HG03460 (cell line): ENCODE measurements around the gene CABP4.
"Not testable (repeated sequence)": the region's sequence is repeated elsewhere in the genome, so short reads cannot be mapped to it uniquely, and the experiment has no call there.

Source experiments
- ATAC-seq: cut with Tn5 transposase; IDR thresholded peaks from one replicate; pipeline ENCODE4 v1.9.1; 2021; ENCODE audit not compliant: unreplicated experiment

The CABP4 gene

GRCh38 chr11:67452141-67452952, 2.8 kb upstream of the CABP4 start, which contains the start of gene GPR152:
Gene GPR152 (minus strand): TSS chr11:67452729. CDS start chr11:67452724, 5 bp downstream.
- ATAC-seq, result no peak

- ATAC-seq, result no peak
Measured at GRCh38 chr11:67453816-67454732, 1.1 kb upstream of the CABP4 start.

- no peak for ATAC-seq
Measured at GRCh38 chr11:67456068-67456705, 1.0 kb downstream of the CABP4 start.

GRCh38 chr11:67457453-67457852, 2.3 kb downstream of the CABP4 start:
- no peak for ATAC-seq

GRCh38 chr11:67458266-67458665, 3.1 kb downstream of the CABP4 start:
- ATAC-seq, result no peak

- ATAC-seq, result no peak
Measured at GRCh38 chr11:67463186-67463585, 8.0 kb downstream of the CABP4 start.

- no peak for ATAC-seq
Measured at GRCh38 chr11:67463680-67464410, 8.7 kb downstream of the CABP4 start.

- peak; percentile 47 for ATAC-seq
Measured at GRCh38 chr11:67464411-67465188, 9.4 kb downstream of the CABP4 start.

- ATAC-seq, result no peak
Measured at GRCh38 chr11:67465189-67465510, 10.0 kb downstream of the CABP4 start.

GRCh38 chr11:67465530-67465929, 10.4 kb downstream of the CABP4 start:
- not testable (repeated sequence) for ATAC-seq

GRCh38 chr11:67466367-67466766, 11.2 kb downstream of the CABP4 start:
- ATAC-seq, result no peak

GRCh38 chr11:67466962-67467771, 12.0 kb downstream of the CABP4 start:
- ATAC-seq, result no peak

- ATAC-seq, result no peak
Measured at GRCh38 chr11:67468056-67468455, 12.9 kb downstream of the CABP4 start.

GRCh38 chr11:67468456-67468758, 13.3 kb downstream of the CABP4 start:
- no peak for ATAC-seq

GRCh38 chr11:67468759-67469507, 13.8 kb downstream of the CABP4 start, which contains the start of gene TMEM134:
Gene TMEM134 (minus strand): TSS chr11:67469251. CDS start chr11:67469192, 59 bp downstream.
- ATAC-seq, result peak; percentile 64

- no peak for ATAC-seq
Measured at GRCh38 chr11:67469508-67469811, 14.3 kb downstream of the CABP4 start.

GRCh38 chr11:67470337-67471002, 15.3 kb downstream of the CABP4 start:
- ATAC-seq, result no peak

- no peak for ATAC-seq
Measured at GRCh38 chr11:67472882-67473281, 17.7 kb downstream of the CABP4 start.
